CD4-positive, alpha-beta T cell treated with Interleukin-12 subunit alpha and Interleukin-12 subunit beta, for 1 hour (primary cell): ENCODE data around the gene RANGAP1.

Source experiments
- DNase-seq: peaks from one replicate; pipeline ENCODE4 v3.0.0-alpha.2; 2020

The RANGAP1 gene

DNA sequence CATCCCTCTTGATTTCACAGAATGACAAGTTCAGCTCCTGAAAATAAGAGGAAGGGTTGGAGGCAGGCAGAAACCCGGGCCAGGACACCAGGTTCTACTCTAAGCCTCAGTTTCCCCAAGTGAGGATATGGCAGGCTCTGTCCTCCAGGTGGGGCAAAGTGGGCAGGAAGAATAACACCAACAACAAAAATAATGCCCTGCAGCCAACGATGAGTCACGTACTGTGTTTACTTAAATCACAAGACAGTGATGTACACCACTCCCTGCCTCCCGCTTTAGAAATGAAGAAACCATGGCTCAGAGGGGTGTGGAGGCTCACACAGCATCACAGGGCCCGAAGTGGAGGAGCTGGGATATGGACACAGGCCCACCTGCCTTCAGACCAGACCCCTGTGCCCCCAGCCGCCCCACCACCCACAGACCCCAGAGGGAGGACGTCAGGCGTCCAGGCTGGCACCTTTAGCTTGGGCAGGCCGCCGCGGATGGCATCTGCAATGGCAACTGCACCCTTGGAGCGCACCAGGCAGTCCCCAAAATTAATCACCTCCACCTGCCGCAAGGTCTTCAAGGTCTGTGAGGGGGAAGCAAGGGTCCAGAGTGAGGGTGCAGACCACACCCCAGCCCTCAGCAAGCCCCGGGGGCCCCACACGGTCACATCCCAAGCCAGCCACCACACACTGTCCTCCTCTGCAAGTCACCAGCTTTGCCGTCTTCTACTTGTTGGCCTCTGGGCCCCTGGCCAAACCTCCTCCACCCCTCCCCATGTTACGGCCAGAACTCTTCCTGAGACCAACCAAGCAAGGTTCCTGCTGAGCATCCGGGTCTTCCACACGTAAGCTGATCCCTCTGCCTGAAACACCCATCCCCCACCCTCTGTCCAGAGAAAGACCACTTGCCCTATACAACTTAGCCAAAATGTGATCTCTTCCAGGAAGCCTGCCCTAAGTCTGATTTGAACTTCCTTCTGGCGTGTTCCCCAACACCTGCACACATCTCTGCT lies 29.4 kb downstream of the RANGAP1 start:
- DNase-seq, result no peak

DNA sequence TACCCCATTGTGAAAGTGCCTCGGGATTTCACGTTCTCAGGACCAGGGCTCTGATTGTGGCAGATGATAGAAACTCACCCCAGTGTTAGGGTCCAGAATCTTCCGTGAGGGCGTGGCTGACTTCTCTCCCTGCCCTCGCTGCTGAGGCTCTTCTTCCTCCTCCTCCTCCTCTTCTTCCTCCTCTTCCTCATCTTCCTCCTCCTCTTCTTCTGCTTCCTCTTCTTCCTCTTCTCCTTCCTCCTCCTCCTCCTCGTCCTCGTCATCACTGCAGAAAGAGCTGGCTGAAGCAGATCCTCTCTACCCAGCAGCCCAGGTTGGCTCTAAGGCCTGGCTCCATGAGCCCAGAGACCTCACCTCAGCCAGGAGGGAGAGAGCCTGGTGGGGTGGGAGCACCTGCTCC lies 31.8 kb downstream of the RANGAP1 start:
- DNase-seq, result no peak

DNA sequence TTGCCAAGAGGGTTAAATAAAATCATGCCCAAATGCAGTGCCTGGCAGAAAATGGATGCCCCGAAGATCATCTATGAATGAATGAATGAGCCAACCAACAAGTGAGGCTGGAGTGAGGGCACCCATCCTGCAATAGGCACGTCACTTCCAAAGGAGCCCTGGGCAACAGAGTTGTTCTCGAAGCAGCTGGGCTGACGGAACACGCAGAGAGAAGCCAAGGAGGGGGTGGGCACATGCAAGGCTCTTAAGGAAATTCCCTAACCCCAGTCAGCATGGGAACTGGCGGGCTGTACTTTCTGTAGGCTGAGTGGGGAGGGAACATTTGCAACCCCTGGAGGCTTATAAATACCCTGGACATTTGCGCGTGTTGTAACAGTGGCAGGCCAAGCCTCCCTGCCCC lies 33.6 kb downstream of the RANGAP1 start:
- no peak for DNase-seq

DNA sequence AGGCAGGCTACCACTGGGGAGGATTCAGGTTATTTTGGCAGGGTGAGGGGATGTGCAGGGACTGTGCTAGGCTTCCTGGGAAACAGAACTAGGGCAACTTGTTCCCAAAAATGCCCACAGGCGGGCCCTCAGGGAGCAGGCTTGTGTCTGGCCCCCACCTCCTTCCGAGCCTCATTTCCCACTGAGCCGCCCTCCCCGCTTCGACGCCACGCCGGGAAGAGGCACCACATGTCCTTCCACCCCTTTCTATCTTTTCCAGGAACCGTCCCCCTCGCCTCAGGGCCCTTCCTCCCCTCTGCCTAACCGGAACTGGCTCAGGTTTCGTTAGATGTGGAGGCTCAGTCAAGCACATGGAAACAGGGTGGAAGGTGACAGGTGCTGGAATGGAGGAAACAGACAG lies 35.9 kb downstream of the RANGAP1 start:
- DNase-seq, result no peak

DNA sequence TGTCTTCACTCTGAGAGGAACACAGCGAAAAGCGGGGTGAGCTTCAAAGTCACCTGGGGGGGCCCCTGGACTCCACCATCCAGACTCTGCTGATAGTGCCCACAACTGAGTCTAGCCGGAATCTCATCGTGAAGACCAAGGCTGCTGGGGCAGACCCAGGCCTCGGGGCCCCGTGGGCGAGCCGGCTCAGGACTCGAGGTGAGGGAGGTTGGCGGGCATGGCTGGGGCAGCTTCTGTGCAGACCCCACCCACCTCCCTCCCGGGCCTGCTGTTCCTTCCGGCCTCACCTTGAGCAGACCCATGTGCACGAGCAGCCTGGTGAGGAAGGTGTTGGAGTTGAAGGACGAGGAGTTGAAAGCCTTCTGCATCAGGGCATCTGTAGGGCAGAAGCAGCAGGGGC lies 36.5 kb downstream of the RANGAP1 start:
- no peak for DNase-seq

DNA sequence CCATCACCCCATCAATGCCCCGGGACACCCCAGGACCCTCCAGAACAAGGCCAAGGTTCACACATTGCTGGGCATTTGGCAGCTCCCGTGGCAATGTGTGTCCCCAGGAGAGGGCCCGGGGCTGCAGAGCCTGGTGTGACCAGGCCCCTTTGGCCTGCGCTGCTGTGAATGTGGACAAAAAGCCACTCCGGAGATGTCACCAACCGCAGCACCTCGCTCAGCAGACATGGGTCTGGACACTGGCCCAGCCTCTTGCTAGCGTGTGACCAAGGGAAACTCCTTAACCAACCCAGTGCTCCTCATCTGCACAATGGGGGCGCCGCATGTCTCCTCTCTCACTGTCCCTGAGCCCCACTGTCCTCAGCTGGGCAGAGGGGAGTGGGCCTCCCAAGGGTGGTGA lies 37.2 kb downstream of the RANGAP1 start:
- DNase-seq, result no peak

DNA sequence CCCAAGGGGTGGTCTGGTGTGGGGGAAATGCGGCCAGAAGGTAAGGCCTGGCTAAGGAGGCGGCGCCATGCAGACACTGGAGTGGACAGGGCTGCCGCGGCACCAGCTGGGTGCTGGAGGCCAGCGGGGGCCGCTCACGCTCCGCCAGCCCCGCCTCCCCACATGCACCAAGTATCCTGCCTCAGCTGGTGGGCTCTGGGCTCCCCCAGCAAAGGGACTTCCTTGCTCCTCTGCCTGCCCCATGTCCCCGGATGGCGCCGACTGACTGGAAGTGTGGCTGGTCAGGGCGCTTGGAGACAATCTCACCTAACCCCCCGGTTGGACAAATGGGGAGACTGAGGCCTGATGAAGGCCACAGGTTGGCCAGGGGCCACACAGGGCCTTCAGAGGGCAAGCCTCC lies 37.7 kb downstream of the RANGAP1 start:
- no peak for DNase-seq

DNA sequence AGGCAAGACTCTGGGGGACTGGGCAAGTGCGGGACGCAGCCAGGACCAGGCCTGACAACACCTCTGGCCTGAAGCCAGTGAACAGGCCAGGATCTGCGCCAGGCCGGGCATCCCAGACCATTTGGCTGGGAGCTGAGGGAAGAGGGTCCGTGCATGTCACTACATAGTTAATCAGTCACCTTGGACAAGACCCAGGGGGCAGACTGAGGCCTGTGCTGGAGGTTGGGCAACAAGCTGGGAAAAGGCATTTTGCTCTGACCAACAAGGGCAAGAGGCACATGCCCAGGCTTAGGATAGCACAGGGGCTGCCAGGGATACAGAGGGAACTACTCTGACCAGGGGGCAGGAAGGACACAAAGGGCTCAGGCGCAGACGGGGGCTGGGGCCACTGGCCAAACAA lies 38.3 kb downstream of the RANGAP1 start:
- DNase-seq, result no peak

DNA sequence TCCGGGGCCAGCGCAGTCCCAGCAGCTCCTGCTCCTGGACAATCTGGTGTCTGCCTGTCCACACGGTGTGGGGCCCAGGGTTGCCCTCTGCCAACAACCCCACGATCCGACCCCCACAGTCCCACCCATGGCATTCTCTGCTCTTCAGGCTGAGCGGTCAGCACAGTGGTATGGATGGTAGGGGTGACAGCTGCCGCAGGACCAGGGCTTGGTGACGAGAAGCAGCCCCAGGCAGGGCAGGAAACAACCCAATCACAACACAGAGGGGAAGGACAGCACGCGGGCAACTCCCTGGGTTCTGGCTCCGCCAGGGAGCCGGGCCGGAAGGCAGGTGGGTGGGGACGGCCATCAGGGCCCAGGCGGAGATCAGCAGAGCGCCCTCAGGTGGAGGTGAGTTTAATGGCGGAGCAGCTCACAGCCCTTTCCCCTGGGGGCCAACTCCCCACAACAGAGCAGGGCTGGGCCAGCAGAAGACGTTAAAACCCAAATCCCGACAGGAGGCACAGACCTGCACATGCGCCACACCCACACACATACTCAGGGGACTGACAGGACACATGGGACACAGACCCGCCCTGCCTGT lies 40.0 kb downstream of the RANGAP1 start:
- no peak for DNase-seq

DNA sequence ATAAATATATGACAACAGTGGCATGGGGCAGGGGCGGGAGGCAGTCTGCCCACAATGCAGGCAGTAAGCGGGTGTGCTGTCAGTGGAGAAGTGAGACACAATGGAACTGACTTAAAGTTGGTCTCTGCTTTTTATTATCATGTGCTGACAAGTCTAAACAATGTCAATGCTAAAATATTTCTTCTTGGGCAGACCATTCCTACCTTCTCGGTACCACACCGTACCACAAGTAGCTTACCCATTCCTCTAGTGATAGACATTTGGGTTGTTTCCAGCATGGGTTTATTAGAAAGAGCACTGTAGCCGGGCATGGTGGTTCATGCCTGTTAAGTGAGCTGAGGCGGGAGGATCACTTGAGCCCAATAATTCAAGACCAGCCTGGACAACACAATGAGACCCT lies 42.6 kb downstream of the RANGAP1 start:
- DNase-seq, result no peak

DNA sequence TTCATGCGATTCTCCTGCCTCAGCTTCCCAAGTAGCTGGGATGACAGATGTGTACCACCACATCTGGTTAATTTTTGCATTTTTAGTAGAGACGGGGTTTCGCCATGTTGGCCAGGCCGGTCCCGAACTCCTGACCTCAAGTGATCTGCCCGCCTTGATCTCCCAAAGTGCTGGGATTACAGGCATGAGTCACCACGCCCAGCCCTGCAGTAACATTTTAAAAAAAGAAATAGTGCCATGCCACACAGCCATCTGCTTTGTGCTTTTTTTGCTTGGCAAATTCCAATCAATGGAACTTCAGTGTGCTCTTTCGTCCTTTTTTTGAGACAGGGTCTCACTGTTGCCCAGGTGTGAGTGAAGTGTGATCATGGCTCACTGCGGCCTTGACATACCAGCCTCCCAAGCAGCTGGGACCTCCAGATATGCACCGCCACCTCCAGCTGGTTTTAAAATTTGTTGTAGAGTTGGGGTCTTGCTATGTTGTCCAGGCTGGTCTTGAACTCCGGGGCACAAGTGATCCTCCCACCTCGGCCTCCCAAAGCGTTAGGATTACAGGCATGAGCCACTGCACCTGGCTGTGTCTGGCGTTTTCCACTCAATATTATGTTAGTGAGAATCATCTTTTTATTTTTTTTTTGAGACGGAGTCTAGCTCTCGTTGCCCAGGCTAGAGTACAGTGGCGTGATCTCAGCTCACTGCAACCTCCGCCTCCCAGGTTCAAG lies 43.4 kb downstream of the RANGAP1 start:
- no peak for DNase-seq

DNA sequence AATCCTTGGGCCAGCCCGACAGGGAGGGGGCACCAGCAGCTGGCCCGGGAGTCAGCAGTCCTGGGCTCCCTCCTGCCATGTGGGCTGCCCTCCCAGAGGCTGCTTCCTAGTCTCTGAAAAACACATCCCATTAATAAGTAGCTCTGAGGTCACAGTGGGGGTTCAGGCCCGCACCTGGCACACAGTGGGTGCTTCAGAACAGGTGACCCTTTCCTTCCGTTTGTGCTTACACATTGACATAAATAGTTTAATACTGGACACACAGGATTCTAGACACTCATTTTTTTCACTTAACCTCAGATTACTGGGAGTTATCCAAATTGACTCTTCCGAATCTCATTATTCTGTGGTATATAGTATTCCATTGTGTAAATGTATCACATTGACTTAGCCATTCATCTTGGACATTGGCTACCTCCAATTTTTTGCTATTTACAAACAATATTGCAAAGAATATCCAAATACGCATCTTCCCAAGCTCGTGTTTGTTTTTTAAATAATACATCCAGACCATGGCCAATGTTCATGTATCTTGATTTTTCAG lies 44.8 kb downstream of the RANGAP1 start:
- no peak for DNase-seq

DNA sequence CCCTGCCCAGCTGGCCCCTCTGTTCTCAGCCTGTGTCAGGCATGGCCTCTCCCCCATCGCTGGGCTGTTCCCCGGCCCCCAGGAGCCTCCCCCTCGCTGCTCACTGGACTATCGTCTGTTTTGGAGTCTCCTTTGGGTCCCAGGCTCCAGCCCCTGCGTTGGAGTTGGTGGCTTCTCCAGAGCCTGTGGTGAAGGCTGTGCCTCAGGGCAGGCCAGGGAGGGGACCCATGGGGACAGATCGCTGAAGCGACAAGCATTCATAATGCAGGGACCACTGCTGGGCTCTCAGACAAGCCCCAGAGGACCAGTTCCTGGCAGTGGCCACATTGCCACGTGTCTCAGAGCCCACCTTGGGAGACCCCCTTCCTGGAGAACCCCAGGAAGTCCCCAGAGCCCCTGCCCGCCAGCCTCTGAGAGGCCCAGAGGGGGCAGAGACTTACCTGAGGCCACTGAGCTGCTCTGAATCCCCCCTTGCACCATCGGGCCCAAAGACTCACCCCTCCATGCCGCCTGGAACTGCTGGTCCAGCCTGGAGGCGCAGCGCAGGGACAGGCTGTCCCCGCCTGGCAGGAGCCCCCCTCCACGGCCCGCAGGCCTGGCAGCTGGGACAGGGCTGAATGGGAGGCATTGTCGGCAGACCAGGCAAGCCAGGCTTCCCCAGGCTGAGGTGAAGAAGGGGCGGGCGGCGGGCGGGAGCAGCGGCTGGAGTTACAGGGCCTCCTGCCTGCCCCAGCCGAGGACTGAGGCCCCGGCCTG lies 45.4 kb downstream of the RANGAP1 start, which contains the start of gene CHADL:
TSS of gene CHADL (minus strand) at position 555 of the 756 bp plus-strand sequence. CDS start at position 505, 50 bp downstream.
- no peak for DNase-seq

DNA sequence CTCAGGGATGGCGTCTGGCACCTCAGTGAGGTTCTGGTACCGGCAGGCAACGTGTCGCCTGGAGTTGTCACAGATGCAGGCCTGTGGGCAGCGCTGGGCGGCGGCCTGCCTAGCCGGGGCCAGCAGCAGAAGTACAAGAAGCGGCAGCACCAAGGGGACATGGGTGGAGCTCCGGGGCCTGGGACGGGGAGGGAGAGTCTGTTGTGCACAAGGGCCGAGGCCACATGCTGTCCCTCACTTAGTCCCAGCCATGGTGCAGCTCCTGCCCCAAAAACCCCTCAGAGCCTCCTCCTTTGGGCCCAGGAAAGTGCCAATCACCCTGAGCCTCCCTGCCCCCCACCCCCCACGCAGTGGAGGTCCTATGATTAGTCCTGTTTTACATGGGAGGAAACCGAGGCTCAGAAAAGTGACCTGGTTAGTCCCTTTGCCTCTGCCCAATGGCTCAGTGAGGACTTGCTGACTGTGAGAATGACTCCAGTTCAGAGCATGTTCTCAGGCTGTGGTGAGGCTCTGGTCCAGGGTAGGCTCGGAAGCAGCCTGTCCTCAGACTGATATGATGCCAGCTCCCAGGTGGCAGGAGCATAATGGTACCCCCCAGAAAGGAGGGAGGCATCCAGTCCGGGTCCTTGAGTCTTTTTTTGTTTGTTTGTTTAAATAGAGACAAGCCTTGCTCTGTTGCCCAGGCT lies 46.4 kb downstream of the RANGAP1 start:
- DNase-seq, result no peak

DNA sequence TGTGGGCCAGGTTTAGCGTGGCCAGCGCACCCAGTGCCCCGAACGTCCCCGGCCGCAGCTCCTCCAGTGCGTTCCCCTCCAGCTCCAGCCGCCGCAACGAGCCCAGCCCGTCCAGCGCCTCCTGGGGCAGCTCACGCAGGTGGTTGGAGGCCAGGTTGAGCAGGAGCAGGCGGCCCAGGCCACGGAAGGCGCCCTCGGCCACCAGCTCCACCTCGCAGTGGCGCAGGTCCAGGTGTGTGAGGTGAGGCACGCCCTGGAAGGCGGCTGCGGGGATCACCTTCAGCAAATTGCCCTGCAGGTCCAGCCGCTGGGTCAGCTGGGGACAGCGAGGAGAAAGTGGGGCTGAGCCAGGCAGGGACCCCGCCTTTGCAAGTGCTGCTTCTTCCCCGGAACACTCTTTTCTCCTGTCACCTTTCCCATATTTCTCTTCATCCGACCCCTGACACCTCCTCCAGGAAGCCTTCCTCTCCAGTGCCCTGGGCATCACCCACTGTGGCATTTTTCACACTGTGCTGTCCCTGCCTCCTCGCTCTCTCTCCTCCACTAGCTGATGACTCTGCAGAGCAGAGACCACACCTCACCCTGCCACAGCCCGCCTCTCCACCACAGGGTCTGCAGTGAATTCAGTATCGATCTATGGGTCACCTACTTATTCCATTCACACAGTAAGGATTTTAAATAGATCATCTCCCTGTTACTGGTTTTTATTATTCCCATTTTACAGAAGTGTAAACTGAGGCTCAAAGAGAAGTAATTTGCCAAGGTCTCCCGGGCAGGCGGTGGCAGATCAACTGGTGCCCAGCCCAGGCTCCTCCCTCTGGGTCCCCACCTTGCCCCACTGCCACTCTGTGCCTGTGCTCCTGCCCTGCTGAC lies 47.2 kb downstream of the RANGAP1 start:
- DNase-seq, result no peak

DNA sequence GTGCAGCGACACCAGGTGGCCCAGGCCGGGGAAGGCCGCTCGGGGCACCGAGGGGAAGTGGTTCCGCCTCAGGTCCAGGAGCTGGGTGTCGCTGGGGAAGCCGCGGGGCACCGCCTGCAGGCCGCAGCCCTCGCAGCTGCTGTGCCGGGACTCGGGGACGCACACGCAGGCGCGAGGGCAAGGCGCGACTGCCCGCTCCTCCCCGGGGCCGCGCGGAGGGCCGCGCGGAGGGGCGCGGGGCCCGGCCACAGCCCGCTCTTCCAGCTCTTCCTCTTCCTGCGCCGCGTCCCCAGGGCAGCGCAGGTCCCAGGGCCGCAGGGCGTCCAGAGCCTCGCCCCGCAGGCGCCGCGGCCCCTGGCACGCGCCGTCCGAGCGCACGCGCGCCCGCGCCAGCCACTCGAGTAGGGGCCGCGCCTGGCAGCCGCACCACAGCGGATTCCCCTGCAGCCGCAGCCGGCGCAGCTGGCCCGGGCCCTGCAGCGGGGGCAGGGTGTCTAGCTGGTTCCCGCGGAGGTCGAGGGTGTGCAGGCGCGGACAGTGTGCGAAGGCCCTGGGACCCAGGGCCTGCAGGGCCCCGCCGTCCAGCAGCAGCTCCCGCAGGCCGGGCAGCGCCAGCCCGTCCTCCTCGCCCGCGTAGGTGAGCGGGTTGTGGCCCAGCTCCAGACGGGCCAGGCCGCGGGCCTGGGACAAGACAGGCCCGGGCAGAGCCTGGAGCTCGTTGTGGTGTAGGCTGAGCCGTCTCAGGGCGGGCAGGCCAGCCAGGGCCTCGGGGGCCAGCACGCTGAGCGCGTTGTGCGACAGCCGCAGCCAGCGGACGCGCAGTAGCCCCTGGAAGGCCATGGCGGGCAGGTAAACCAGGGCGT lies 48.0 kb downstream of the RANGAP1 start:
- peak; percentile 85 for DNase-seq

DNA sequence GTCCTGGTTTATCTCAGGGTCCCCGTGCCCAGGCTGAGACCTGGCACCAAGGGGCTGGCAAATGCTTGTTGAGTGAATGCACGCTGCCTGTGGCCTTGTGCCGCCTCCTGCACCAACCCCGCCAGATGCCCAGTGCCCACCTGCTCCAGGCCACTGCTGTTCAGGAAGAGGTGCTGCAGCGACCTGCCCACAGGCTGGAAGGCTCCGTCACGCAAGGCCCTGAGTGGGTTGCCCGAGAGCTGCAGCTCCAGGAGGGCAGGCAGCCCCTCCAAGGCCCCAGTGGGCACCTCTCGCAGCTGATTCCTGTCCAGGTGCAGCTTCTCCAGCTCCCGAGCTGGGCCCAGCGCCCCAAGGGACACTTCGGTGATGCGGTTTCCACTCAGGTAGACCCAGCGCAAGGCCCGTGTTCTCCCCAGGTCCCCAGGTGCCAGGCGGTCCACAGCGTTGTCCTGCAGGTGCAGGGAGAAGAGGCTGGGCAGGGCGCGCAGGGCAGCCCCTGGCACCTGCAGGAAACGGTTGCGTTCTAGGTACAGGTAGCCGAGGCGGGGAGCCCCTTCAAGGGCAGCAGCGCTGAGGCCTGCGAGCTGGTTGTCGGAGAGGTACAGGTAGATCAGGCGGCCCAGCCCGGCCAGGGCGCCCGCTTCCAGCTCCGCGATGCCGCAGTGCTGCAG lies 48.8 kb downstream of the RANGAP1 start:
- no peak for DNase-seq

DNA sequence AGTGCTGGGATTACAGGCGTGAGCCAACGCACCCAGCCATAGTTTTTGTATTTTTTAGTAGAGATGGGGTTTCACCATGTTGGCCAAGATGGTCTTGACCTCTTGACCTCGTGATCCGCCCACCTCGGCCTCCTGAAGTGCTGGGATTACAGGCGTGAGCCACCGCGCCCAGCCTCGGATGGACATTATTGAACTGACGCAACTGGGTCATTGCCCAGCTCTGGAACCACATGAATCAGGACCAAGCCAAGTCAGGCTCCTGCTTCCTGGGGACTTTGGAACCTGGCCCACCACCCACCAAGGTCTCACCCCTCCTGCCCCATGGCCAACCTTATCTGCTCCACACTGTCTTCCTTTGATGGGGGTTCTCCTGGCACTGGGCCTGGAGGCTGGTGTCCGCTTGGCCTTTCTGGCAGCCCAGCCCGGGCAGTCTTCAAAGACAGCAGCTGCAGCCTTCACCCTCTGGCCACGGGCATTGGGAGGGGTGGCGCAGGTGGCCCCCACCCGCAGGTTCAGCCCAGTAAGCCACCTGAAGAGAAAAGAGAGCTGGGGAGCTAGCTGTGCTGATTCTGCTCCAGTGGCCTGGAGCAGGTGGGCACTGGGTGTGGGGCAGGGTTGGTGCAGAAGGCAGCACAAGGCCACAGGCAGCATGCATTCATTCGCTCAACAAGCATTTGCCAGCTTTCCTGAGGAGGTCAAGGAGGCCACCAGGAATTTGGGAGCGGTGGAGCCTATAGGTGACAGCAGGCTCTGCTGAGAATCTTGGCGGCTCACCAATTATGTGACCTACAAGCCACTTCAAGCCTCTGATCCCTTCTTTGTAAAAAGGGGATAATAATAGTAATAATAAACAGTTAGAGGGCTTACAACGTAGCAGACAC lies 50.9 kb downstream of the RANGAP1 start:
- DNase-seq, result no peak
